Karpas-422 (cell line): ENCODE measurements around the gene TRPM3. TPM values are rescaled to one million over a fixed set of nuclear protein-coding genes. Genes with fewer than 3 reads are reported as not detected.

Source experiments
- DNase-seq: peaks from one replicate; pipeline ENCODE4 v3.0.0-alpha.2; 2015
- H2AFZ ChIP-seq: fragments of 200-600 bp; sonication (generic); 2 replicates; pipeline ENCODE4 v1.6.1; 2014; ENCODE audit warnings: antibody characterized with exemption, low read length, mixed read lengths
- H3K27ac ChIP-seq: fragments of 200-600 bp; sonication (generic); 2 replicates; pipeline ENCODE4 v1.5.1; 2014; ENCODE audit warnings: mild to moderate bottlenecking, low read length, moderate library complexity
- H3K27me3 ChIP-seq: fragments of 200-600 bp; sonication (generic); 2 replicates; pipeline ENCODE4 v1.6.1; 2014; ENCODE audit warnings: low read length, mixed read lengths
- H3K36me3 ChIP-seq: fragments of 200-600 bp; sonication (generic); 2 replicates; pipeline ENCODE4 v1.6.1; 2014; ENCODE audit warnings: low read length, mixed read lengths; ENCODE audit not compliant: insufficient read depth
- H3K4me1 ChIP-seq: fragments of 200-600 bp; sonication (generic); 2 replicates; pipeline ENCODE4 v1.6.1; 2014; ENCODE audit warnings: mild to moderate bottlenecking, low read length, mixed read lengths
- H3K4me2 ChIP-seq: fragments of 200-600 bp; sonication (generic); 2 replicates; pipeline ENCODE4 v1.6.1; 2014; ENCODE audit warnings: low read length, low read depth, mild to moderate bottlenecking; ENCODE audit not compliant: poor library complexity, severe bottlenecking
- H3K4me3 ChIP-seq: fragments of 200-600 bp; sonication (generic); 2 replicates; pipeline ENCODE4 v1.5.1; 2014; ENCODE audit warnings: mild to moderate bottlenecking, antibody characterized with exemption, low read length, mixed read lengths
- H3K79me2 ChIP-seq: fragments of 200-600 bp; sonication (generic); 2 replicates; pipeline ENCODE4 v1.6.1; 2014; ENCODE audit warnings: mild to moderate bottlenecking, low read length, mixed read lengths
- H3K9ac ChIP-seq: fragments of 200-600 bp; sonication (generic); 2 replicates; pipeline ENCODE4 v1.6.0; 2014; ENCODE audit warnings: low read length
- H3K9me2 ChIP-seq: fragments of 200-600 bp; sonication (generic), shearing (Covaris generic); replicated peaks from 2 replicates; pipeline ENCODE4 v1.6.0; 2014; ENCODE audit warnings: mild to moderate bottlenecking, low read length, moderate library complexity; ENCODE audit not compliant: insufficient read depth
- H3K9me3 ChIP-seq: fragments of 300-700, 200-600 bp; sonication (generic); 2 replicates; pipeline ENCODE4 v1.6.1; 2014; ENCODE audit warnings: low read length, mixed read lengths
- H4K20me1 ChIP-seq: fragments of 200-600 bp; sonication (generic); 2 replicates; pipeline ENCODE4 v1.6.1; 2014; ENCODE audit warnings: mild to moderate bottlenecking, antibody characterized with exemption, low read length, low read depth; ENCODE audit not compliant: insufficient read depth
- total RNA-seq: library from RNA; depleted of rRNA; stranded (reverse); fragments of >200 nt; shearing (Covaris generic); gene quantifications from 2 replicates; pipeline ENCODE4 v1.2.3, GENCODE V29; 2014; ENCODE audit warnings: low replicate concordance; rRNA removed

TRPM3 gene
- not detected in 2 replicates for total RNA-seq

- no peaks in the 10 kb centered on the region for H4K20me1 ChIP-seq
- H3K4me1 ChIP-seq, result no peaks in the 10 kb centered on the region
- no peak within 1 kb of the TSS for H3K9ac ChIP-seq
- no peak within 1 kb of the TSS for H3K4me2 ChIP-seq
- H3K27ac ChIP-seq, result no peak within 1 kb of the TSS
- H3K4me3 ChIP-seq, result no peak within 1 kb of the TSS
- H2AFZ ChIP-seq, result no peak within 1 kb of the TSS
- H3K9me3 ChIP-seq, result no peaks in the 10 kb centered on the region
- H3K36me3 ChIP-seq, result no peaks in the 10 kb centered on the region
- no peaks in the 10 kb centered on the region for H3K27me3 ChIP-seq
- no peaks in the 10 kb centered on the region for H3K9me2 ChIP-seq
- H3K79me2 ChIP-seq, result no peaks in the 10 kb centered on the region
- DNase-seq, result no peak
Observed at GRCh38 chr9:71121275-71122021, at the start of gene TRPM3. TRPM3 (minus strand) TSS chr9:71121621; CDS start chr9:71121354, 267 bp downstream.

GRCh38 chr9:71168418-71168817 lies 47.0 kb upstream of the TRPM3 start:
- H2AFZ ChIP-seq, result no peak overlapping the region
- H4K20me1 ChIP-seq, result no peaks in the 10 kb centered on the region
- H3K27ac ChIP-seq, result no peak overlapping the region
- H3K4me2 ChIP-seq, result no peak overlapping the region
- no peaks in the 10 kb centered on the region for H3K9me3 ChIP-seq
- no peaks in the 10 kb centered on the region for H3K9me2 ChIP-seq
- H3K27me3 ChIP-seq, result no peaks in the 10 kb centered on the region
- no peak overlapping the region for H3K4me3 ChIP-seq
- no peak for DNase-seq
- no peaks in the 10 kb centered on the region for H3K4me1 ChIP-seq
- H3K36me3 ChIP-seq, result no peaks in the 10 kb centered on the region
- H3K9ac ChIP-seq, result no peak overlapping the region
- no peaks in the 10 kb centered on the region for H3K79me2 ChIP-seq

GRCh38 chr9:71162126-71162525 lies 40.7 kb upstream of the TRPM3 start:
- no peak overlapping the region for H3K9ac ChIP-seq
- no peaks in the 10 kb centered on the region for H4K20me1 ChIP-seq
- no peak overlapping the region for H3K4me2 ChIP-seq
- H3K4me1 ChIP-seq, result no peaks in the 10 kb centered on the region
- H3K9me2 ChIP-seq, result no peaks in the 10 kb centered on the region
- no peaks in the 10 kb centered on the region for H3K79me2 ChIP-seq
- no peak overlapping the region for H2AFZ ChIP-seq
- DNase-seq, result no peak
- no peaks in the 10 kb centered on the region for H3K27me3 ChIP-seq
- no peaks in the 10 kb centered on the region for H3K36me3 ChIP-seq
- H3K9me3 ChIP-seq, result no peaks in the 10 kb centered on the region
- no peak overlapping the region for H3K4me3 ChIP-seq
- H3K27ac ChIP-seq, result no peak overlapping the region

GRCh38 chr9:71157731-71158130 lies 36.3 kb upstream of the TRPM3 start:
- H2AFZ ChIP-seq, result no peak overlapping the region
- H3K27me3 ChIP-seq, result no peaks in the 10 kb centered on the region
- no peaks in the 10 kb centered on the region for H3K36me3 ChIP-seq
- H3K9me2 ChIP-seq, result no peaks in the 10 kb centered on the region
- H3K4me2 ChIP-seq, result no peak overlapping the region
- H4K20me1 ChIP-seq, result no peaks in the 10 kb centered on the region
- no peaks in the 10 kb centered on the region for H3K9me3 ChIP-seq
- no peak for DNase-seq
- H3K27ac ChIP-seq, result no peak overlapping the region
- H3K79me2 ChIP-seq, result no peaks in the 10 kb centered on the region
- H3K4me3 ChIP-seq, result no peak overlapping the region
- H3K9ac ChIP-seq, result no peak overlapping the region
- H3K4me1 ChIP-seq, result no peaks in the 10 kb centered on the region

- Histone ChIP-seq H4K20me1 (no peaks in the 10 kb centered on the region), H3K36me3 (no peaks in the 10 kb centered on the region), H3K4me2 (no peak overlapping the region), H3K9me3 (no peaks in the 10 kb centered on the region), H3K27ac (no peak overlapping the region), H3K9ac (no peak overlapping the region), H3K79me2 (no peaks in the 10 kb centered on the region), H3K4me1 (no peaks in the 10 kb centered on the region), H3K4me3 (no peak overlapping the region), H3K9me2 (no peaks in the 10 kb centered on the region), H2AFZ (no peak overlapping the region), H3K27me3 (no peaks in the 10 kb centered on the region)
- no peak for DNase-seq
Observed at GRCh38 chr9:71147368-71147767, 25.9 kb upstream of the TRPM3 start.

GRCh38 chr9:71146511-71146910 lies 25.1 kb upstream of the TRPM3 start:
- H3K36me3 ChIP-seq, result no peaks in the 10 kb centered on the region
- no peaks in the 10 kb centered on the region for H3K9me3 ChIP-seq
- H3K79me2 ChIP-seq, result no peaks in the 10 kb centered on the region
- no peaks in the 10 kb centered on the region for H3K9me2 ChIP-seq
- H3K27ac ChIP-seq, result no peak overlapping the region
- H3K4me2 ChIP-seq, result no peak overlapping the region
- H4K20me1 ChIP-seq, result no peaks in the 10 kb centered on the region
- no peak for DNase-seq
- no peak overlapping the region for H3K9ac ChIP-seq
- H3K4me3 ChIP-seq, result no peak overlapping the region
- H3K4me1 ChIP-seq, result no peaks in the 10 kb centered on the region
- H2AFZ ChIP-seq, result no peak overlapping the region
- no peaks in the 10 kb centered on the region for H3K27me3 ChIP-seq

GRCh38 chr9:71145179-71145578 lies 23.8 kb upstream of the TRPM3 start:
- H3K9me2 ChIP-seq, result no peaks in the 10 kb centered on the region
- no peak overlapping the region for H3K4me2 ChIP-seq
- no peaks in the 10 kb centered on the region for H3K9me3 ChIP-seq
- no peaks in the 10 kb centered on the region for H3K27me3 ChIP-seq
- no peak overlapping the region for H2AFZ ChIP-seq
- no peak overlapping the region for H3K4me3 ChIP-seq
- no peaks in the 10 kb centered on the region for H3K79me2 ChIP-seq
- no peaks in the 10 kb centered on the region for H3K36me3 ChIP-seq
- H4K20me1 ChIP-seq, result no peaks in the 10 kb centered on the region
- no peaks in the 10 kb centered on the region for H3K4me1 ChIP-seq
- H3K27ac ChIP-seq, result no peak overlapping the region
- no peak for DNase-seq
- no peak overlapping the region for H3K9ac ChIP-seq

GRCh38 chr9:71144495-71144894 lies 23.1 kb upstream of the TRPM3 start:
- no peaks in the 10 kb centered on the region for H3K79me2 ChIP-seq
- H2AFZ ChIP-seq, result no peak overlapping the region
- no peak overlapping the region for H3K4me3 ChIP-seq
- H3K27ac ChIP-seq, result no peak overlapping the region
- H3K9ac ChIP-seq, result no peak overlapping the region
- H3K9me3 ChIP-seq, result no peaks in the 10 kb centered on the region
- H3K27me3 ChIP-seq, result no peaks in the 10 kb centered on the region
- H3K36me3 ChIP-seq, result no peaks in the 10 kb centered on the region
- H3K4me1 ChIP-seq, result no peaks in the 10 kb centered on the region
- no peak overlapping the region for H3K4me2 ChIP-seq
- DNase-seq, result no peak
- H3K9me2 ChIP-seq, result no peaks in the 10 kb centered on the region
- H4K20me1 ChIP-seq, result no peaks in the 10 kb centered on the region
